ENCODE data around the gene AP4M1. TPM values are rescaled to one million over a fixed set of nuclear protein-coding genes. Genes with fewer than 3 reads are reported as not detected.
A peak's percentile ranks its signal among the peaks of the same experiment; 100 is the strongest.

Gene AP4M1
- total and polyA plus RNA-seq, 9 of the 15 experiments (the other 6 are each of a cell fraction or from before 2014, with no cell fraction given) = 1.3 to 30.9 (median 14.1) TPM

DNA sequence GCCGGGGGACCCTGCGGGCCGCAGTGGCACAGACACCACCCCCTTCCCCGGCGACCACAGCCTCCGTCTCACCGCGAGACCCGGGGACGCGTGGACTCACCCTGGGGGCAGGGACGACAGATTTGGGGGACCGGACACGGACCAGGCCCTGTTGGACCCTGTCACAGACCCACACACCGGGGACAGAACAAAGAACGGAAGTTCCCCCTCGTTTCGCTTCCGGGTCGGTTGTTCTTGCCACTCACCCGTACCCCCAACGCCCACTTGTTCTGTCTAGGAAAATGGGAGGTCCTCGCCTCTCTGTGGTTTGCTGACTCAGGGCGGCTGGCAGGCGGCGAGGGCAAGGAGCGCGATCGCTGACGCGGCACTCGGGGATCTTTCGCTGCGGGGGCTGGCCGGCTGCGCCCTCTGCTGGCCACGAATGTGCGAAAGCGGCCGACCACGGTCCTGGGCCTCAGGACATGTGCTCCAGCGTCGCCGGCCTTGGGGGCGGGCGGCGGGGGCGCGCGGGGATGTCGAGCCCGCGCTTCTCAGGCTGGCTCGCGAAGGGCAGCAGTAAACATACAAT, 19.8 kb upstream of the AP4M1 start, which contains the start of gene ZNF3 (continued):
- TF ChIP-seq REST (IDR thresholded peaks at IDR 0.05; ENCODE audit: borderline replicate concordance) (peak; percentile 93), REST (CRISPR knock-in tag; IDR thresholded peaks at IDR 0.05; ENCODE audit: low read depth) (peak; percentile 26; the same call in 1 of the 2 replicates), ASH1L (IDR thresholded peaks at IDR 0.05; ENCODE audit: borderline replicate concordance, low read depth, partially characterized antibody) (no peak), TRIM28 (IDR thresholded peaks at IDR 0.05) (peak; percentile 61; the same call in 1 of the 2 replicates), HMGN3 (IDR thresholded peaks at IDR 0.05; ENCODE audit: borderline replicate concordance, extremely low read depth, insufficient read length, low read depth, low read length) (peak; percentile 99), MAFF (IDR thresholded peaks at IDR 0.05; ENCODE audit: low read length) (peak; percentile 92), FOXJ2 (tag; IDR thresholded peaks at IDR 0.05) (no peak), TAF1 (IDR thresholded peaks at IDR 0.05; ENCODE audit: control insufficient read depth, extremely low read depth, insufficient read depth, low read length, severe bottlenecking) (peak; percentile 82), GMEB1 (CRISPR knock-in tag; IDR thresholded peaks at IDR 0.05) (peak; percentile 69), ESRRB (CRISPR knock-in tag; IDR thresholded peaks at IDR 0.05; ENCODE audit: borderline replicate concordance) (0 out of 2 replicates have a peak, but pooled peaks have one; percentile 53), CHD4 (IDR thresholded peaks at IDR 0.05; ENCODE audit: insufficient read depth, insufficient replicate concordance, low read depth, low read length, poor library complexity, severe bottlenecking) (no peak), ZNF24 (IDR thresholded peaks at IDR 0.05) (peak; percentile 62; the same call in 1 of the 2 replicates), ZNF184 (CRISPR knock-in tag; IDR thresholded peaks at IDR 0.05) (no peak)
- TF ChIP-seq, protein P1, sequence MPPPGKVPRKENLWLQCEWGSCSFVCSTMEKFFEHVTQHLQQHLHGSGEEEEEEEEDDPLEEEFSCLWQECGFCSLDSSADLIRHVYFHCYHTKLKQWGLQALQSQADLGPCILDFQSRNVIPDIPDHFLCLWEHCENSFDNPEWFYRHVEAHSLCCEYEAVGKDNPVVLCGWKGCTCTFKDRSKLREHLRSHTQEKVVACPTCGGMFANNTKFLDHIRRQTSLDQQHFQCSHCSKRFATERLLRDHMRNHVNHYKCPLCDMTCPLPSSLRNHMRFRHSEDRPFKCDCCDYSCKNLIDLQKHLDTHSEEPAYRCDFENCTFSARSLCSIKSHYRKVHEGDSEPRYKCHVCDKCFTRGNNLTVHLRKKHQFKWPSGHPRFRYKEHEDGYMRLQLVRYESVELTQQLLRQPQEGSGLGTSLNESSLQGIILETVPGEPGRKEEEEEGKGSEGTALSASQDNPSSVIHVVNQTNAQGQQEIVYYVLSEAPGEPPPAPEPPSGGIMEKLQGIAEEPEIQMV (tag; conservative IDR thresholded peaks at IDR 0.05; ENCODE audit: low read depth) = no peak
- TF ChIP-seq, protein P2, sequence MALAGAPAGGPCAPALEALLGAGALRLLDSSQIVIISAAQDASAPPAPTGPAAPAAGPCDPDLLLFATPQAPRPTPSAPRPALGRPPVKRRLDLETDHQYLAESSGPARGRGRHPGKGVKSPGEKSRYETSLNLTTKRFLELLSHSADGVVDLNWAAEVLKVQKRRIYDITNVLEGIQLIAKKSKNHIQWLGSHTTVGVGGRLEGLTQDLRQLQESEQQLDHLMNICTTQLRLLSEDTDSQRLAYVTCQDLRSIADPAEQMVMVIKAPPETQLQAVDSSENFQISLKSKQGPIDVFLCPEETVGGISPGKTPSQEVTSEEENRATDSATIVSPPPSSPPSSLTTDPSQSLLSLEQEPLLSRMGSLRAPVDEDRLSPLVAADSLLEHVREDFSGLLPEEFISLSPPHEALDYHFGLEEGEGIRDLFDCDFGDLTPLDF (CRISPR knock-in tag; IDR thresholded peaks at IDR 0.05) = peak; percentile 84

Measured in K562 (cell line).